Right kidney (tissue), 1 donor: ENCODE measurements around the gene TSPAN9.

Experiments used
- DNase-seq: peaks from one replicate; pipeline ENCODE4 v3.0.0-alpha.2; 2016

Gene TSPAN9

GRCh38 chr12:3165078-3165980 is 88.2 kb downstream of the TSPAN9 start:
- no peak for DNase-seq

DNA sequence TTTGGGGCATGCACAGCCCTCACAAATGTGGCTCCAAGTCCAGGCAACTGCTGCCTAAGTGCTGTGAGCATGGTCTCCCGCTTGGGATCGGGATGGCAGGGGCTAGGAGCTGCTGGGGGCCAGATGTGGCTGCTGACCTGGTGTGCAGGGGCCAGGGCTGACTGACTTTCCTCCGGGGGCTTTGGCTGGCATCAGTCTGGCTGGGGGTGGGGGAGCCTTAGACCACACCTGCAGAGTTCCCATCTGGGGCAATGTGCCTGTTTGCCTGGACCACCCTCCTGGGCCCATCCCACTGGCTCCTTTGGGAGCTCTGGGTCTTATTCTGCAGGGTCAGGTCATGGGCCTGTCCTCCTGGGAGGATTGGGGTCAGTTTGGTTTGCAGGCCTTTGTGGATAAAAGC is 90.5 kb downstream of the TSPAN9 start:
- no peak for DNase-seq

- DNase-seq, result no peak
Measured at GRCh38 chr12:3168223-3169221, 91.3 kb downstream of the TSPAN9 start.

- DNase-seq, result no peak
Measured at GRCh38 chr12:3170423-3171194, 93.4 kb downstream of the TSPAN9 start.

GRCh38 chr12:3171195-3171591 is 94.0 kb downstream of the TSPAN9 start:
- no peak for DNase-seq

GRCh38 chr12:3172124-3173007 is 95.2 kb downstream of the TSPAN9 start:
- no peak for DNase-seq

DNA sequence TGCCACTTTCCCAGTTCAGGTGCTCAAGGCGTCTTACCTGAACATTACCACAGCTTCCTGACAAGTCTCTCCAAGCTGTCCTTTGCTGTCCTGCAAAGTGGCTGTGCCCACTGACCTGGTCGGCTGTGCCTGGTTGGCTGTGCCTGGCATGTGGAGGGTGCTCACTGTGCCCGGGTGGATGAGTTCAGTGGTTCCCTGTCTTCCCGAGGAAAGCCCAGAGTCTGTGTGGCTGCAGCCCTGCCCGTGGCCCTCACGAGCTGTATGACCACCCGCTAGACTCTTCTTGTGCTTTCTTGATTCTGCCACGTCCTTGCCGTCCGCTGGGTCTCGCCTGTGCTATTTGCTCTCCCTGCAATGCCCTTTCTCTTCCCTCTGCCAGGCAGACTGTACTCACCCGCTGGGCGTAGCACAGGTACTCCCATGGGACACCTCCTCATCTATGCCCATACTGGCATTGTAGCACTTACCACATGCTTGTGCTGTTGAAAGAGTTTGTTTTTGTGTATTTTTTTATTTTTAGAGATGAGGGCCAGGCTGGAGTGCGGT is 95.9 kb downstream of the TSPAN9 start:
- no peak for DNase-seq

- DNase-seq, result no peak
Measured at GRCh38 chr12:3173912-3174311, 96.7 kb downstream of the TSPAN9 start.

- no peak for DNase-seq
Measured at GRCh38 chr12:3175238-3175637, 98.1 kb downstream of the TSPAN9 start.

DNA sequence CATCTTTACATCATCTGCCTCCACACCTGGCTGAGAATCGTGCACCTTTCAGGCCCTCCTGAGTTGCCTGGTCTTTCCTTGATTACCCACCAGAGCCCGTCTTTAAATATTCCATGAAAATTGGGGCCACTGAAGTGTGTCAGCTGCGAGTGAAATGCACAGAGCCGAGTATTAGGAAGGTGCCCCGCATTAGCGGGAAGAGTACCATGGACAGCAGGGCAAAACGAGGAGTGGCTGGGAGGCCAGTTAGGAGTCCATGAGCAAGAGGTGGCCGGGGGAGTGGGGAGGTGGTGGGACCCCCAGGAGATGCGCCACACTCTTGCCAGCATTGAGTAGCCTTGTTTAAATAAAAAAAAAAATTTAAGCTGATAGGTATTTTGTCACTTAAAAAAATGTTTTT is 99.6 kb downstream of the TSPAN9 start:
- DNase-seq, result no peak

- no peak for DNase-seq
Measured at GRCh38 chr12:3177778-3178425, 100.7 kb downstream of the TSPAN9 start.

GRCh38 chr12:3178671-3179313 is 101.6 kb downstream of the TSPAN9 start:
- no peak for DNase-seq

DNA sequence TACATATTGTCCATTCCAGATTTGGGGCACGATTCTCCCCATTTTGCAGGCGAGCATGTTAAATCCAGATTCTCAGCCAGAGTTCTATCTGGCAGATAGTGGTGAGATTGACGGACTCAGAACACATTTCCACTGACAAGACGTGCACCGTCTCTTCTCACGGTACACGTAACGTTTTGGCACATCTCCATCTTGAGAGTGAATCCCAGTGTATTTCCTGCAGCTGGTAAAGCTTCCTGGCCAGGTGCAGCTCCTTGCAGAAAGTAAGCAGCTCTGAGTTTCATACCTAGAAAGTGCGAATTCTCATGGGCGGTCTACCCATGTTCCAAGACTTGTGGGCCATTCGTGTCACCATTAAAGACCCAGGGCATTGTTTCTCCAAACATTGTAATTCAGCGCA is 102.6 kb downstream of the TSPAN9 start:
- DNase-seq, result no peak

- no peak for DNase-seq
Measured at GRCh38 chr12:3182426-3182825, 105.2 kb downstream of the TSPAN9 start.

DNA sequence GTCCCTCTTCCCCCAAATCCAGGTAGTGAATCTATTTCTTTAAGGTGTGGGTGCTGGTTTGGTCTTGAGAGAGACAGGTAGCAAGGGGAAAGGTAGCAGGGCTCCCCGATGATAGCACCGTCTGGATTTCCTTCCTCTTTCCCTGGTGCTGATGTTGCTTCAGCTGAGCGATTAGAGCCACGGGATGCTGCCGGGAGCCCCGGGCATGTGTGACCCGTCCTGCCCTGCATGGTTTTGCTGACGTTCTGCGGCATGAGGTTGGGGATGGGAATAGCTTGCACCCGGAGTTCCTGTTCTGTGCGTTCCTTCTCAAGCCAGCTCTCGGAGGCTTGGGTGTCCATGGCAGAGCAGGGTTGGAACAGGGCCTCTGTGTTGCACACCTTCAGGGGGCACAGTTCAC is 107.3 kb downstream of the TSPAN9 start:
- no peak for DNase-seq

DNA sequence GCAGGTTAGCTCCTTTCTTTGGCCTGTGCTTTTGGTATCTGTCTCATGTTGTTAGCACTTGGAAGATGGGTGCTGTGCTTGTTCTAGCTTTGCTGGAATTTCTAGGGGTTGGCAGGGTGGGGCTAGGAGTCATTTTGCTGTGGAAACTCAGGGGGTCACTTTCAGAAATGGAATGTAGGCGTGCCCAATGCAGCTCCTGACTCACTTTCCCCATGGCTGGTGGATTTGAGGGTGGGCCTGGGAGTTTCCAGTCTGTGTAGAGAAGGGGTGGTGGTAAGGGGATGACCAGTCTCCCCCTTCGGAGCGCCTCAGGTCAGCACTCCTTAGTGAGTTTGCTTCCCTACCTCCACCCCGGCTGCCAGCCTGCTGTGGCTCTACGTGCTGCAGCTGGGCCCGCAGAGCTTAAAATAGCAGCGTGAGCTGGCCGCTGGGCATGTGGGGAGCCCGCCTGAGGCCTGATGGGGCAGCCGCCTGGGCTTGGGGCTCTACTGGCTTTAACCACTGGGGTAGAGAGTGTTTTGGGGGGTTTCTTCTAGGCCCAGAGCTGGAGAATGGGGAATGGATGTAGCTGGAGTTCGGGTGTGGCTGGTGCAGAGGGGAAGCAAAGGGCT is 108.2 kb downstream of the TSPAN9 start:
- DNase-seq, result no peak

- no peak for DNase-seq
Measured at GRCh38 chr12:3186546-3187215, 109.5 kb downstream of the TSPAN9 start.

GRCh38 chr12:3187846-3188770 is 110.9 kb downstream of the TSPAN9 start:
- no peak for DNase-seq
